A673 (cell line): ENCODE measurements around the gene MTMR2. TPM values are rescaled to one million over a fixed set of nuclear protein-coding genes. Genes with fewer than 3 reads are reported as not detected.

ENCODE experiments used
- BruUV-seq: library from RNA; stranded (reverse); fragments of 400-500 nt; replicated peaks from 2 replicates; lab custom pipeline; 2021; lab: Mats Ljungman, UMichigan
- CTCF ChIA-PET: fragments of 300-600 bp; sonication (Branson Sonifier 250); formaldehyde crosslinking; loops from one replicate; lab custom pipeline; 2022; ENCODE audit warnings: antibody characterized with exemption; lab: Charles Lee
- POLR2A ChIA-PET: fragments of 300-600 bp; sonication (Branson Sonifier 250); formaldehyde crosslinking; loops from one replicate; lab custom pipeline; 2022; ENCODE audit warnings: antibody characterized with exemption; ENCODE audit not compliant: low non-redundant PET; lab: Charles Lee
- DNase-seq: peaks from one replicate; pipeline ENCODE4 v3.0.0-alpha.2; 2015; ENCODE audit warnings: low spot score
- H3K27ac ChIP-seq: fragments of 200-600 bp; sonication (generic); 2 replicates; pipeline ENCODE4 v1.5.1; 2016; ENCODE audit warnings: mixed run types, low read depth, mild to moderate bottlenecking, mixed read lengths, antibody characterized with exemption, low read length; ENCODE audit not compliant: poor library complexity, severe bottlenecking
- H3K27me3 ChIP-seq: fragments of 200-600 bp; sonication (generic); replicated peaks from 2 replicates; pipeline ENCODE4 v1.6.1; 2017; ENCODE audit warnings: mixed run types, low read depth, mild to moderate bottlenecking, mixed read lengths, antibody characterized with exemption, low read length; ENCODE audit not compliant: insufficient read depth, poor library complexity
- H3K36me3 ChIP-seq: fragments of 200-600 bp; sonication (generic); 2 replicates; pipeline ENCODE4 v1.6.1; 2016; ENCODE audit warnings: mixed run types, mild to moderate bottlenecking, mixed read lengths, antibody characterized with exemption, low read length; ENCODE audit not compliant: insufficient read depth, poor library complexity, severe bottlenecking
- H3K4me1 ChIP-seq: fragments of 200-600 bp; sonication (generic); 2 replicates; pipeline ENCODE4 v1.6.1; 2017; ENCODE audit warnings: mixed run types, mild to moderate bottlenecking, mixed read lengths, antibody characterized with exemption, low read length; ENCODE audit not compliant: insufficient read depth, poor library complexity, severe bottlenecking
- H3K4me3 ChIP-seq: fragments of 200-600 bp; sonication (generic); 2 replicates; pipeline ENCODE4 v1.5.1; 2016; ENCODE audit warnings: low read depth, mixed run types, mild to moderate bottlenecking, mixed read lengths, low read length; ENCODE audit not compliant: poor library complexity, severe bottlenecking
- H3K9me3 ChIP-seq: fragments of 200-600 bp; sonication (generic); 2 replicates; pipeline ENCODE4 v1.6.1; 2016; ENCODE audit warnings: mixed run types, low read depth, mild to moderate bottlenecking, mixed read lengths, antibody characterized with exemption, low read length; ENCODE audit not compliant: poor library complexity, severe bottlenecking
- EZH2 ChIP-seq: fragments of 200-600 bp; sonication (generic); IDR thresholded peaks from 2 replicates; pipeline ENCODE4 v1.6.1; 2017; ENCODE audit warnings: borderline replicate concordance, low read depth, mild to moderate bottlenecking, mixed read lengths, antibody characterized with exemption, low read length; ENCODE audit not compliant: poor library complexity, severe bottlenecking
- intact Hi-C: fragments of 100-400 bp; cut with micrococcal nuclease; formaldehyde crosslinking; loops from one replicate; pipeline ENCODE4 v1.10.0; 2022; ENCODE audit not compliant: unreplicated experiment
- total RNA-seq: library from RNA; stranded (reverse); gene quantifications from 2 replicates; pipeline ENCODE4 v1.2.3, GENCODE V29; 2021
- TF ChIP-seq, protein P1 (sequence below): fragments of 300-800, 200-600 bp; sonication (generic); conservative IDR thresholded peaks from 2 replicates; pipeline ENCODE4 v1.5.1; 2017; ENCODE audit warnings: low read depth, mild to moderate bottlenecking, antibody characterized with exemption, low read length, moderate library complexity, mixed read lengths

MTMR2 gene
- total RNA-seq, 1 experiment from 2014 or later, result 58.6 TPM

DNA sequence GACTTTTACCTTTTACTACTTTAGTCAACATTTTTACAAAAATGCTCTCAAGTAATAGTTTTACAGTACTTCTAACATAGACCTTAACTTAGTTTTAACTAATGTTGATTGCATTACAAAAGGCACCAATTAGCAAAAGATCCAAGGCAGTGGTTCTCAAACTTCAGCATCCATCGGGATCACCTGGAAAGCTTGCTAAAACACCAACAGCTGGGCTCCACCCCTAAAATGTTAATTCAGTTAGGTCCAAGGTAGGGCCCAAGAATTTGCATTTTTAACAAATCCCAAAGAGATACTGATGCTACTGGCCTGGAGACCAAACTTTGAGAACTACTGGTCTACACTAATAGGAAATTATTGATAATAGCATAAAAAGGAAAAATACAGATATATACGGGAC lies 5.9 kb downstream of the MTMR2 start:
- Histone ChIP-seq H3K27me3 (no peaks in the 10 kb centered on the region), H3K4me3 (no peak overlapping the region), H3K9me3 (no peaks in the 10 kb centered on the region), H3K4me1 (peaks cover 9% of the 10 kb centered on the region), H3K27ac (no peak overlapping the region), H3K36me3 (no peaks in the 10 kb centered on the region)
- CTCF ChIA-PET, result no interaction called here
- DNase-seq, result no peak
- POLR2A ChIA-PET, result no interaction called here
- intact Hi-C loops, result no loop called here
- TF ChIP-seq, protein P1, sequence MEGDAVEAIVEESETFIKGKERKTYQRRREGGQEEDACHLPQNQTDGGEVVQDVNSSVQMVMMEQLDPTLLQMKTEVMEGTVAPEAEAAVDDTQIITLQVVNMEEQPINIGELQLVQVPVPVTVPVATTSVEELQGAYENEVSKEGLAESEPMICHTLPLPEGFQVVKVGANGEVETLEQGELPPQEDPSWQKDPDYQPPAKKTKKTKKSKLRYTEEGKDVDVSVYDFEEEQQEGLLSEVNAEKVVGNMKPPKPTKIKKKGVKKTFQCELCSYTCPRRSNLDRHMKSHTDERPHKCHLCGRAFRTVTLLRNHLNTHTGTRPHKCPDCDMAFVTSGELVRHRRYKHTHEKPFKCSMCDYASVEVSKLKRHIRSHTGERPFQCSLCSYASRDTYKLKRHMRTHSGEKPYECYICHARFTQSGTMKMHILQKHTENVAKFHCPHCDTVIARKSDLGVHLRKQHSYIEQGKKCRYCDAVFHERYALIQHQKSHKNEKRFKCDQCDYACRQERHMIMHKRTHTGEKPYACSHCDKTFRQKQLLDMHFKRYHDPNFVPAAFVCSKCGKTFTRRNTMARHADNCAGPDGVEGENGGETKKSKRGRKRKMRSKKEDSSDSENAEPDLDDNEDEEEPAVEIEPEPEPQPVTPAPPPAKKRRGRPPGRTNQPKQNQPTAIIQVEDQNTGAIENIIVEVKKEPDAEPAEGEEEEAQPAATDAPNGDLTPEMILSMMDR, result no peak
- no peak for TF ChIP-seq EZH2
- no TSS peak for BruUV-seq

DNA sequence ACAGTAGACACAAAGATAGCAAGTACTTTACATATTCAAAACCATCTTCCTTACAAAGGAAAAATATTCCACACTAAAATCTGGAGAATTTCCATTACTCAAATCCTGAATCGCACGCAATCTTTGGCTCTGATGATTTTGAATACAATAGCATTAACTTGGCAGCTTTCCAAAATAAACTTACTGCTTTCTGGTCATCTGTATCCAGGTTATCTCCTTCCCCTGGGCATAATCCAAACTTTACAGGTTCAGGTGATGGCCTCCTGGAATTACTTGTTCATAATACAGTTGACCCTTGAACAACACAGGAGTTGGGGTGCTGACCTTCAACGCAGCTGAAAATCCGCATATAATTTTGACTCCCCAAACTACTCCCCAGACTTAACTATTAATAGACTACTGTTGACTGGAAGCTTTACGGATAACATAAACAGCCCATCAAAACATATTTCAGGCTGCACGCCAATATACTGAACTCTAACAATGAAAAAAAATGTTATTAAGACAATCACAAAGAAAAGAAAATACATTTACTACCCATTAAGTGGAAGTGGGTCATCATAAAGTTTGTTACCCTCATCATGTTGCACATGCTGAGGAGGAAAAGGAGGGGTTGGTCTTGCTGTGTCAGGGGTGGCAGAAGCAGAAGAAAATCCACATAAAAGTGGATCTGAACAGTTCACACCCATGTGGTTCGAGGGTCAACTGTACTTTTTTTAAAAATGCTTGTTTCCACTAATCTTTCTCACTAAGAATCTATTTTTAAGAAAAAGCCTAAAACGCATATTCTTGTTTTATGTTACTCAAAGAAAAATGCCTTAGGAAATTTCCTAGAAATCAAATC lies 6.5 kb downstream of the MTMR2 start:
- ChIA-PET POLR2A (interaction anchor here (0.6 kb wide), 1 partner anchor 7 kb away, joined by 5 read pairs; no protein-coding TSS in a partner anchor), CTCF (no interaction called here)
- no peak for DNase-seq
- no TSS peak for BruUV-seq
- Histone ChIP-seq H3K4me3 (no peak overlapping the region), H3K4me1 (peaks cover 5% of the 10 kb centered on the region), H3K27ac (no peak overlapping the region), H3K27me3 (no peaks in the 10 kb centered on the region), H3K9me3 (no peaks in the 10 kb centered on the region), H3K36me3 (no peaks in the 10 kb centered on the region)
- intact Hi-C loops, result no loop called here
- TF ChIP-seq, protein P1, result no peak
- no peak for TF ChIP-seq EZH2

DNA sequence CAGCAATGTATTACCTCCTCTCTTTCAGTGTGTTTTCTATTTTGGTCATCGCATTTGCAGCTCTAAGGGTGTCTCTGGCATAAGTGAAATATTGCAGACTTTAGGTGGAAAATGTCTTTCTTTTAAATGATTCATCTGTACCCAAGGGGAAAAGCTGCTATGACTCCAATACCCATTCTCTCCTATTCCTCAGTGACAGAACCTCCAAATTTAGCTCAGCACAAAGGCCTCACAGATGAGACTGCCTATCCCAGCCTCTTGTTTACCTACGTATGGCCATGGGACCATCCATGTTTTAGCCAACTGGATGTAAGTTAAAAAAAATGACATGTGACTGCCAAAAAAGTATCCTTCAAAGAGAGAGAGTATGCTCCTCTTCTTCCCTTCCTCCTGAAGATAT lies 7.9 kb downstream of the MTMR2 start:
- BruUV-seq, result no TSS peak
- no peak overlapping the region for H3K27ac ChIP-seq
- no peaks in the 10 kb centered on the region for H3K4me1 ChIP-seq
- no peaks in the 10 kb centered on the region for H3K9me3 ChIP-seq
- DNase-seq, result no peak
- intact Hi-C loops, result no loop called here
- H3K4me3 ChIP-seq, result no peak overlapping the region
- H3K27me3 ChIP-seq, result no peaks in the 10 kb centered on the region
- H3K36me3 ChIP-seq, result no peaks in the 10 kb centered on the region
- ChIA-PET CTCF (no interaction called here), POLR2A (no interaction called here)
- no peak for TF ChIP-seq EZH2
- TF ChIP-seq, protein P1, result no peak
